ENCODE data around the gene UNC5A.

UNC5A gene

DNA sequence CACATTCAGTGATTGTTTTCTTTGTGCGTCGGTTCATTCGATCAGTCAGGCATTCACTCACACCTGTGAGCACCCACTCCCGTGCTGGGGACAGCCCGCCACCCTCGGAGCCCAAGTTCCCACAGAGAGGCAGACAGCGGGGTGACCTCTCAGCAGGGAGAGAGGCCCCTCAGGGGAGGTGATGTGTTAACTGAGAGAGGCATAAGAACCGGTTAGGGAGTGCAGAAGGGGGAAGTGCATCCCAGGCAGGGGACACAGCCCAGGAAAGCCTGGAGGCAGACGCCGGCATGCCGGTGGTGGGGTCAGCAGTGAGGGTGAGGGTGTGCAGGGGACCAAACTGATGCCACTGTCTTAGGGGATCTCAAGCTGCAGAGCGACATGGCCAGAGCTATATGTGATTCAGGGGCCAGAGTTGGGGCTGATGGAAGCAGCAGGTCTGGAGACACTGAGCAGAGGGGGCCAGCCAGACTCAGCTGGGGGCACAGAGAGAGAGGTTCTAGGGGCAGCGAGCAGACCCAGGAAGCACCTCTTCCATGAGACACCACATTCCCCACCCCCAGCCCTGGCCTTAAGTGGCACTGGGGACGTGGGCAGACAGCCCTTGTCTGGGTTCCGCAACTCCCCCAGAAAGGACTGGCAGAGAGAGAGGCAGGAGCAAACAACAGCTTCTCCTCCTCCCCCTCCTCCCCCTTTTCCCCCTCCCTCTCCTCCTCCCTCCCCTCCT is 52.8 kb downstream of the UNC5A start:
- Histone ChIP-seq H3K27me3 (ENCODE audit: insufficient read depth, low read length, poor library complexity) (no peaks in the 10 kb centered on the region), H2AFZ (ENCODE audit: low read depth, low read length) (no peak overlapping the region), H3K4me3 (ENCODE audit: low read depth in 1 of 2, low read length in 2 of 2) (no peak overlapping the region), H4K20me1 (ENCODE audit: insufficient read depth, low read length) (peaks cover 14% of the 10 kb centered on the region), H3K9me3 (ENCODE audit: insufficient read depth, low read length, severe bottlenecking) (no peaks in the 10 kb centered on the region), H3K9ac (ENCODE audit: low read depth, low read length) (no peak overlapping the region), H3K4me2 (ENCODE audit: insufficient read depth, low read length) (no peak overlapping the region), H3K4me1 (ENCODE audit: insufficient read depth, low read length) (no peaks in the 10 kb centered on the region), H3K79me2 (ENCODE audit: insufficient read depth, low read length) (no peaks in the 10 kb centered on the region), H3K36me3 (ENCODE audit: insufficient read depth, low read length) (no peaks in the 10 kb centered on the region), H3K27ac (ENCODE audit: low read length) (no peak overlapping the region)
- TF ChIP-seq, protein P1, sequence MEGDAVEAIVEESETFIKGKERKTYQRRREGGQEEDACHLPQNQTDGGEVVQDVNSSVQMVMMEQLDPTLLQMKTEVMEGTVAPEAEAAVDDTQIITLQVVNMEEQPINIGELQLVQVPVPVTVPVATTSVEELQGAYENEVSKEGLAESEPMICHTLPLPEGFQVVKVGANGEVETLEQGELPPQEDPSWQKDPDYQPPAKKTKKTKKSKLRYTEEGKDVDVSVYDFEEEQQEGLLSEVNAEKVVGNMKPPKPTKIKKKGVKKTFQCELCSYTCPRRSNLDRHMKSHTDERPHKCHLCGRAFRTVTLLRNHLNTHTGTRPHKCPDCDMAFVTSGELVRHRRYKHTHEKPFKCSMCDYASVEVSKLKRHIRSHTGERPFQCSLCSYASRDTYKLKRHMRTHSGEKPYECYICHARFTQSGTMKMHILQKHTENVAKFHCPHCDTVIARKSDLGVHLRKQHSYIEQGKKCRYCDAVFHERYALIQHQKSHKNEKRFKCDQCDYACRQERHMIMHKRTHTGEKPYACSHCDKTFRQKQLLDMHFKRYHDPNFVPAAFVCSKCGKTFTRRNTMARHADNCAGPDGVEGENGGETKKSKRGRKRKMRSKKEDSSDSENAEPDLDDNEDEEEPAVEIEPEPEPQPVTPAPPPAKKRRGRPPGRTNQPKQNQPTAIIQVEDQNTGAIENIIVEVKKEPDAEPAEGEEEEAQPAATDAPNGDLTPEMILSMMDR (IDR thresholded peaks at IDR 0.05; ENCODE audit: borderline replicate concordance, extremely low read depth, low read length, poor library complexity, severe bottlenecking): no peak
- no peak for TF ChIP-seq EZH2 (IDR thresholded peaks at IDR 0.05; ENCODE audit: borderline replicate concordance, low read depth, low read length, severe bottlenecking)
- ATAC-seq (ENCODE audit: insufficient read depth, low read depth) (no peak), DNase-seq (no peak)

DNA sequence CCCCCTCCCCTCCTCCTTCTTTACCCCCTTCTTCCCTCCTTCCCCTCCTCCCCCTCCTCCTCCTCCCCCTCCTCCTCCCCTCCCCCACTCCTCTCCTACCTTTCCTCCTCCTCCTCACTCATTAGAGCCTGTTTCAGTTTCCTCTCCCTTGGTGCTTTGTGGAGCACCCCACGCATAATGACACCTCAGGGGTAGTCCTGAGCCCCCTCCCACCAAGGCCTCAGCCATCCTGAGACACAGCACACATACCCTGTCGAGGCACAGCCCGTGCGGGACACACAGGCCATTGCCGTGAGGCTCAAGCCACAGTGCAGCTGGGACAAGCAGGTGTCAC is 53.4 kb downstream of the UNC5A start:
- Histone ChIP-seq H3K4me1 (ENCODE audit: insufficient read depth, low read length) (no peaks in the 10 kb centered on the region), H3K79me2 (ENCODE audit: insufficient read depth, low read length) (no peaks in the 10 kb centered on the region), H2AFZ (ENCODE audit: low read depth, low read length) (no peak overlapping the region), H3K4me3 (ENCODE audit: low read depth in 1 of 2, low read length in 2 of 2) (no peak overlapping the region), H3K36me3 (ENCODE audit: insufficient read depth, low read length) (no peaks in the 10 kb centered on the region), H3K9ac (ENCODE audit: low read depth, low read length) (no peak overlapping the region), H3K4me2 (ENCODE audit: insufficient read depth, low read length) (no peak overlapping the region), H3K27ac (ENCODE audit: low read length) (no peak overlapping the region), H3K9me3 (ENCODE audit: insufficient read depth, low read length, severe bottlenecking) (no peaks in the 10 kb centered on the region), H3K27me3 (ENCODE audit: insufficient read depth, low read length, poor library complexity) (no peaks in the 10 kb centered on the region), H4K20me1 (ENCODE audit: insufficient read depth, low read length) (peaks cover 14% of the 10 kb centered on the region)
- ATAC-seq (ENCODE audit: insufficient read depth, low read depth) (no peak), DNase-seq (no peak)
- no peak for TF ChIP-seq EZH2 (IDR thresholded peaks at IDR 0.05; ENCODE audit: borderline replicate concordance, low read depth, low read length, severe bottlenecking)
- TF ChIP-seq, protein P1 (IDR thresholded peaks at IDR 0.05; ENCODE audit: borderline replicate concordance, extremely low read depth, low read length, poor library complexity, severe bottlenecking): no peak

DNA sequence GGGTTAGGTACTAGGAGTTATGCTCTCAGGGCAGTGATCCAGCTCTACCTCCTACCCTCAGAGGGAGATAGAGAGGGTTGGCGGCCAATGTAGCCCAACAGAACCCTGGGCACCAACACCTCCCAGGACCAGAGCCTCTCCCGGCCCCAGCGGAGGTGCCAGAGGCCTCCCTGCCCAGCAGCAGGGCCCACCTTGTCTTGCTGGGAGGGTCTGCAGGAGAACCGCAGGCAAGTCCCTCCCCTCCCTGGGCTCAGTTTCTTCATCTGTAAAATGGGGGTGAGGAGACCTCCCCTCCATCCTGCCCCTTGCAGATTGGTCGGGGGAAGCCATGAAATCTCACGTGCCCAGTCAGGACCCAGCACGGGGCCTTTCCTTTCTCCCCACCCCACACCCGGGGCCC is 54.4 kb downstream of the UNC5A start:
- H3K9ac ChIP-seq (ENCODE audit: low read depth, low read length): no peak overlapping the region
- DNase-seq (no peak), ATAC-seq (ENCODE audit: insufficient read depth, low read depth) (no peak)
- no peak overlapping the region for H2AFZ ChIP-seq (ENCODE audit: low read depth, low read length)
- TF ChIP-seq, protein P1 (IDR thresholded peaks at IDR 0.05; ENCODE audit: borderline replicate concordance, extremely low read depth, low read length, poor library complexity, severe bottlenecking): no peak
- TF ChIP-seq EZH2 (IDR thresholded peaks at IDR 0.05; ENCODE audit: borderline replicate concordance, low read depth, low read length, severe bottlenecking): no peak
- peaks cover 10% of the 10 kb centered on the region for H3K9me3 ChIP-seq (ENCODE audit: insufficient read depth, low read length, severe bottlenecking)
- no peak overlapping the region for H3K4me3 ChIP-seq (ENCODE audit: low read depth in 1 of 2, low read length in 2 of 2)
- no peaks in the 10 kb centered on the region for H3K4me1 ChIP-seq (ENCODE audit: insufficient read depth, low read length)
- H3K27me3 ChIP-seq (ENCODE audit: insufficient read depth, low read length, poor library complexity): no peaks in the 10 kb centered on the region
- H3K79me2 ChIP-seq (ENCODE audit: insufficient read depth, low read length): no peaks in the 10 kb centered on the region
- no peak overlapping the region for H3K4me2 ChIP-seq (ENCODE audit: insufficient read depth, low read length)
- no peak overlapping the region for H3K27ac ChIP-seq (ENCODE audit: low read length)
- H4K20me1 ChIP-seq (ENCODE audit: insufficient read depth, low read length): peaks cover 14% of the 10 kb centered on the region
- no peaks in the 10 kb centered on the region for H3K36me3 ChIP-seq (ENCODE audit: insufficient read depth, low read length)
